Hepatocyte (in vitro differentiated cells): ENCODE data around the gene ANKRD44.

ENCODE experiments used
- EZH2 ChIP-seq: fragments of 200-600 bp; sonication (generic); IDR thresholded peaks from 2 replicates; pipeline ENCODE4 v1.6.1; 2016; ENCODE audit warnings: antibody characterized with exemption, mild to moderate bottlenecking, borderline replicate concordance
- EZH2phosphoT487 ChIP-seq: fragments of 200-600 bp; sonication (generic); IDR thresholded peaks from one replicate; pipeline ENCODE4 v1.6.1; 2018; ENCODE audit warnings: antibody characterized with exemption, mild to moderate bottlenecking, low read depth, moderate library complexity; ENCODE audit not compliant: unreplicated experiment, severe bottlenecking
- TF ChIP-seq, protein P1 (sequence below): fragments of 200-600 bp; sonication (generic); IDR thresholded peaks from 2 replicates; pipeline ENCODE4 v1.5.1; 2016; ENCODE audit warnings: antibody characterized with exemption, mild to moderate bottlenecking; ENCODE audit not compliant: poor library complexity

DNA sequence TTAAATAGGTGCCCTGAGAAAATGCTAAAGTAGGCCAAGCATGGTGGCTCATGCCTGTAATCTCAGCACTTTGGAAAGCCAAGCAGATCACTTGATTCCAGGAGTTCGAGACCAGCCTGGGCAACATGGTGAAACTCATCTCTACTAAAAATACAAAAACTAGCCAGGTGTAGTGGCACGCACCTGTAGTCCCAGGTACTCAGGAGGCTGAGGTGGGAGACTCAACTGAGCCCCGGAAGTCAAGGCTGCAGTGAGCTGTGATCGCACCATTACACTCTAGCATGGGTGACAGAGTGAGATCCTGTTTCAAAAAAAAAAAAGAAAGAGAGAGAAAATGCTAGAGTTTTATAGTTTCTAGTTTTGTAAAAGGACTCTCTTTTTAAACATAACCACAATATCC lies 12.0 kb downstream of the ANKRD44 start:
- TF ChIP-seq, protein P1, sequence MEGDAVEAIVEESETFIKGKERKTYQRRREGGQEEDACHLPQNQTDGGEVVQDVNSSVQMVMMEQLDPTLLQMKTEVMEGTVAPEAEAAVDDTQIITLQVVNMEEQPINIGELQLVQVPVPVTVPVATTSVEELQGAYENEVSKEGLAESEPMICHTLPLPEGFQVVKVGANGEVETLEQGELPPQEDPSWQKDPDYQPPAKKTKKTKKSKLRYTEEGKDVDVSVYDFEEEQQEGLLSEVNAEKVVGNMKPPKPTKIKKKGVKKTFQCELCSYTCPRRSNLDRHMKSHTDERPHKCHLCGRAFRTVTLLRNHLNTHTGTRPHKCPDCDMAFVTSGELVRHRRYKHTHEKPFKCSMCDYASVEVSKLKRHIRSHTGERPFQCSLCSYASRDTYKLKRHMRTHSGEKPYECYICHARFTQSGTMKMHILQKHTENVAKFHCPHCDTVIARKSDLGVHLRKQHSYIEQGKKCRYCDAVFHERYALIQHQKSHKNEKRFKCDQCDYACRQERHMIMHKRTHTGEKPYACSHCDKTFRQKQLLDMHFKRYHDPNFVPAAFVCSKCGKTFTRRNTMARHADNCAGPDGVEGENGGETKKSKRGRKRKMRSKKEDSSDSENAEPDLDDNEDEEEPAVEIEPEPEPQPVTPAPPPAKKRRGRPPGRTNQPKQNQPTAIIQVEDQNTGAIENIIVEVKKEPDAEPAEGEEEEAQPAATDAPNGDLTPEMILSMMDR = no peak
- TF ChIP-seq EZH2phosphoT487 = no peak
- TF ChIP-seq EZH2 = no peak
